Spleen (tissue), 7 donors: ENCODE data around the gene SLC38A3.

Source experiments
- CTCF ChIP-seq, 11 experiments: fragments of 200-600 bp in 7 of 11; fragments of 450-650 bp in 4 of 11; sonication (generic) in 4 of 11; IDR thresholded peaks in 8 of 11; conservative IDR thresholded peaks in 3 of 11; 1 replicate in 7 of 11; 2 replicates in 4 of 11; pipeline versions ENCODE4 v1.4.0 to v1.8.0; 2016 to 2021; ENCODE audit warnings: antibody characterized with exemption in 11 of 11, inconsistent platforms in 4 of 11, mild to moderate bottlenecking in 1 of 11
- POLR2A ChIP-seq, 3 donors: fragments of 450-650 bp; IDR thresholded peaks; one replicate each; pipeline ENCODE4 v1.5.1; 2017; ENCODE audit warnings: antibody characterized with exemption in 3 of 3, mild to moderate bottlenecking in 1 of 3
- donor health status: DM: no; HTN: no; CAD: no; lungs with moderate emphysema.
- donor health status: DM: no; HTN: no; CAD: no.
- donor health status: DM: no; HTN: no; CAD: no.

GRCh38 chr3:50186096-50186495, 19.0 kb upstream of the SLC38A3 start:
- TF ChIP-seq CTCF (IDR thresholded peaks at IDR 0.05 in 8 of 11, conservative IDR thresholded peaks at IDR 0.05 in 3 of 11) (no peak), POLR2A (IDR thresholded peaks at IDR 0.05) (no peak)
